ENCODE results near the gene AFAP1.

The AFAP1 gene

DNA sequence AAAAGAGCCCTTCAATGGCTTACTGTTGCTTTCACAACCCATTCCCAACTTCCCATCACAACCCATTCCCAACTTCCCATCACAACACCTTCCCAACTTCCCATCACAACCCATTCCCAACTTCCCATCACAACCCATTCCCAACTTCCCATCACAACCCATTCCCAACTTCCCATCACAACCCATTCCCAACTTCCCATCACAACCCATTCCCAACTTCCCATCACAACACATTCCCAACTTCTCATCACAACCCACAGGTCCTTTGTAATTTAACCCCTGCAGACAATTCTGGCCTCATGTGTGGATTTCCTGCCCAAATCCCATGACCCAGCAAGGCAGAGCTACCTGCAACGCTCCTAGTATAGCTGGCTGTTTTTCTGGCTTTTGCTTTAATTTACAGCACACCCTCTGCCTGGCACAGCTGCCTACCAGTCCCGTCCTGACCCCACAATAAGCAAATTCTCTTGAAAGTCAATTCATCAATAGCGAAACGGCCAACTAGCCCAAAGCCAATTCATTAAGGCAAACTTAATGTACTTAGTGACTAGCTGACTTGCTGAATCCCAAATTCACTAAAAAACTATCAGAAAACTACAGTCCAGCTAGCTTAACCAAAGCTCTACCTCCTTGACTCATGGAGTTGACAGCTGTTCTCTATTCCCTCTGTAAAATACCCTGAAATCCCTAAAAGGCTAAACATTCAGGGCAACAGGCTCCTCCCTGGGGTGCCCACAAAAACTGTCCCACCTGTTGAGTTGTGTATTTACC is 75.6 kb downstream of the AFAP1 start:
- FAIRE-seq = peak; percentile 83

DNA sequence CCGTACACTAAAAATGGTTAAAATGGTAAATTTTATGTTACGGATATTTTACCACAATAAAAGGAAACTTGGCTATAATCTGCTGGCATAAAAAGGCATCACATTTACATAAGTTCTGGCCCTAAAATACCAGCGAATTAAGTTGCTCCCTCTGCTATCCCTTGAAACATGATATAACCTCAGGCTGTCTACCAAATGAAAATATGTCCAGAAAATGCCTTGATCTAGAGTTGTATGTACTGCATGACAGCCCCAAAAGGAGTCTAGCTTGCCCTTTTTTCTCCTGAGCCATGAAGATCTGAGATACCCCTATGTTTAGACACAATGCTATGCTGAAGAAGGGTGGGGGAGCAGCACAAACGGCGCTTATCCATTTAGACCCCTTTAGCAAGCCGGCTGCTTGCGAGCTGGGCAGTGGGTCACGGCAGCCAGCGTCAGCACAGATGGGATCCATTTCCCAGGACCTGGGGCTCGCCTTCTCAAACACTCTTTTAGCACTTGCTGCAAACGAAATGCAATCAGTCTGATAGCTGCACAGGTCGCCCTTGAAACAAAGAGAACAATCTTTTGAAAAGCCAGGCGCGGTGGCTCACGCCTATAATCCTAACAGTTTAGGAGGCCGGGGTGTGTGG is 77.0 kb downstream of the AFAP1 start:
- no peak for FAIRE-seq

DNA sequence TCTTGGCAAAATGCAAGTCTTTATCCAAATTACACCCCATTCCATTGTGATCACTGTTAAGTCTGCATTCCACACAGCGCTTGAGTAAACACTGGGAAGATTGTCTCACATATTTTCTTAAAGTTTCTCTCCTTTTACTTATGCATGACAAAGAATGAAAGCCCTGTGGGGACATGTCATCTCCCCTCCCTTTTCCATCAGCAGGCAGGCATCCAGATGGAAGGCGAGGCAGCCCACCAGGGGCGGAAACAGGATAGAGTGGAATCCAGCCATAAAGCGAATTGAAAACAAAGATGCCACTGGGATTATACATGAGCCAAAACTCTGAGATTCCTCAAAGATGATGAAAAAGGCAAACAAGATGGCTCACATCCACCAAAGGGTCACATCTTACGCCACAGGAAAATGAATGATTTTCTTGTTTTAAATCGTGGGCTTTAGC is 78.2 kb downstream of the AFAP1 start:
- FAIRE-seq = no peak

DNA sequence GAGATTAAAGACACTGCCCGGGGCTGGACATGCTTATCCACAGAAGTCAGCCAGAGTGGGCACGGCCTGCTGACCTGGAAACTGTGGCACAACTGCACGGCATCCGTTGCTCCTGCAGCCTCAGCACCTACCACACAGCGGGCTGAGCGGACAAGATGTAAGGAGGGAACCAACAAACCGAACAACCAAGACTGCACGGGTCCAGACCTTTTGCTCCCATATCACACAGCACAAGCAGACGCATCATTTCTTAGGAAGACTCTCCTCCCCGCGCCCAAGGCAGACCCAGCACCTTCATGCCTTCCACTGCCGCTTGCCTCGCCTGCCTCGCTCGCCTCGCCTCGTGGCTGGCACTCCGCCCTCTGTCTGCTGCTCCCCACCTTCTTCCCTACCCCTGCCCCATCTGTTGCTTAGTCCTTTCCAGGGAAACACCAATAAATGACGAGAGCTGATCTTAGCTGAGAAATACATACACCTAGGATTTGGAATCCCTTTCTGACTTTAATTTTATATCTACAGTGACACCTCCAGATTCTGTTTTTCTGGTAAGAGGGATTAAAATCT is 79.0 kb downstream of the AFAP1 start:
- FAIRE-seq = no peak

DNA sequence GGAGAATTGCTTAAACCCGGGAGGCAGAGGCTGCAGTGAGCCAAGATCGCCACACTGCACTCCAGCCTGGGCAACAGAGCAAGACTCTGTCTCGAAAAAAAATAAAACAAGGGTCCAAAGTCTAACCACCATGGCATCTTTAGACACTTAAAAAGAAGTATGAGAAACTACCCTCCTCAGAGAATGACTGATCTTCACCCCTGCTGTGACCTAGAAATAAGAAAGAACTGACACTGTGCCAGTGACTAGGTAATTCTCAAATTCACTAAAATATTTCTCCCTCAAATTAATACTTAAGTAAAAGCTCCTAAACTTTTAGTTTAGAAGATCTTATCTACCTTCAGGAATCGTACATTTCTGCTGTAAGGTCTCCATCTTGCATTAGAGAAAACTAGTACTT is 80.3 kb downstream of the AFAP1 start:
- FAIRE-seq = no peak

DNA sequence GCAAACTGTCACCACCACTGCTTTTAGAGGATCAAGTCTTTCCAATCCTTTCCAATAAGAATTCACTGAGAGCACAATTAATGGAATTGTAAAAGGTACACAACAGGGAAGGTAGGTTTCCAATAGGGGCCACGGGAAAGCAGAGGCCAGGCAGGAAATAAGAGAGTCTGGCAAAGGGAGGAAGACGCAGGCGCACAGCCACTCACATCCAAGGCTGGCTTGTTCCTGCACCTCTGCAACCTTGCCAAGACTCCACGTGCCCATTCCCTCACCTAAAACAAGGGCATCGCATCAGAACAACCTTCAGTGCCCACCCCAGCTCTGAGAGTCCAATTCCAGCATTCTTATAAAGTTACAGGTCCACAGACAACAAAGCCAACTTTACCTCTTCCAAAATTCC is 81.2 kb downstream of the AFAP1 start:
- FAIRE-seq = no peak

DNA sequence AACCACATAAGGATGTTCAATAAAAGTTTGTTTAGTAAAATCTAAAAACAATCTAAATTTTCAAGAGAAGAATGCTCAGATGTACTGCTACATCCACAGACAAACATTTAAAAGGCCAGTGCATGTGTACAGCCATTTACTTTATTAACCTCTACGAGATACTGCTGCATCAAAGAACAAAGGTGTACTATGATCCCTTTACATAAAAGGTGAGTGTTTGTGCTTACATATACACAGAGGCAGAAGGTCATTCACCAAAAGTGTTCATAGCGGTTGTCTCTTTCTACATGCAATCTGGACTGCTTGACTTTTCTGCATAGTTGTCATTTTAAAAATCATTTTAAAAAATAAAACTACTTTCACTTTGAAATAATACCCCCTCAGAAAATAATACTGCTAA is 81.7 kb downstream of the AFAP1 start:
- FAIRE-seq = no peak

DNA sequence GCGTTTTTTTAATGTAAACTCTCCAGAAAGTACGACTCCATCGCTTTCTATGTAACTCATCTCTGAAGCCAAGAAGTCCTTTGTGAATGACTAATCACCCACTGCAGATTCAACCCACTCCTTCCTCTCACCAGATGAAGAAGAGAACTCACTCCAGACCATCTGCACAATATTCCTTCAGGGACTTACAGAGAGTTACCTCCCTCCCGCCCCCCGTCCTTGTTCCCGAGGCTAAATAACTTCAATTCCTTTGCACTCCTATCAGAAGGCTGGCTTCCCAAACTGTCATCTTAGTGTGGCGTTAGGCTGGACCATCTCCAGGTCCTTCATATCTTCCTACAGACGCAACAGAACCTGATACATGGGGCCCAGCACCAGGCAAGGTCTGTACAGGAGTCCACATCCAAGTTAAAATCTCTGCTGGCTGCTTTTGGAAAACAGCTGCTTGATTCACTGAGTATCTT is 82.4 kb downstream of the AFAP1 start:
- FAIRE-seq = no peak

DNA sequence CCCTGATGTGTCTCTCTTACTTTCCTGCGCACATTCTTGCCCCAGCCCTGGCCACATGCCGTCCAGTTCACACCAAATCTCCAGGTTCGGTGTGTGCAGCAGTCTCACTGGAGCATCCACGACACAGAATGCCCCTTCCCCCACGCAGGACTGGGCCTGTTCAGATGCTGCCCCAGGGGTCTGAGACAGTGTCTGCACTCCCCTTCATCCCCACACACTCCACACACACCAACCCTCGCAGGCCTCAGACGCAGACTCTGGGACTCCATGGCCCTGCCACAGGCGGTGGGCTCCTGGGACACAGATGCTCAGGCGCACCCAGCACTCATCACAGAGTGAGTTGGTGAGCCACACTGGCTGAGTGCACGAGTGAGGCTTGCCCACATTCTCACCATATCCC is 83.9 kb downstream of the AFAP1 start:
- FAIRE-seq = no peak

DNA sequence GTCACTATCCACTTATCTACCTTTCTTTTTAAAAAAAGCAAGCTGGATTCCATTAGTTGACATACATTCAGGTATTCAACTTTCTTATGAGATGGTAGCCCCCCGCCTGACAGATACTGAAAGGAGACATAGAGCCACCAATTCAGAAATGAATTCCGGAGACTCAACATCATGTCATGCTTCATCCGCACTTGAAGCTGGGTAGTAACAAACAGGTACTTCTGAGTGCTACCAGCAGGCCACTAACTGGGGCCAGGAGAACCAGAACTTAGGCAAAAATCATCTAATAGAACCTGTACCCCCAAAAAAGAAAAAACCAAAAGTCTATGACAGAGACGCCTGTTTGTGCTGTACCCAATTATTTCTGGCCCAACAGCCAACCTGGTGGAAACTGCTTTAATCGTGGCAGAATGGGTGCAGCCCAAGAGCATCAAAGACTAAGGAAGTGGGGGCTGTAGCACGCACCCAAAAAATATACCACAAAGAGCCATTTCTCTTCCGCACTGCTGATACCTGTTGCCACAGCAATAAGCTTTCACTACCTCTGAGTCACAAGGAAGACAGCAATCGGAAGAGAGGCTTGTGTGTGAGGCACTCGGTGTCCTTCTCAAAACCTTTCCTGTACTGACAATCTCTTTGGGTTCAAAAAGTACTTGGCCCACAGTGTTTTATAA is 84.8 kb downstream of the AFAP1 start:
- FAIRE-seq = no peak

DNA sequence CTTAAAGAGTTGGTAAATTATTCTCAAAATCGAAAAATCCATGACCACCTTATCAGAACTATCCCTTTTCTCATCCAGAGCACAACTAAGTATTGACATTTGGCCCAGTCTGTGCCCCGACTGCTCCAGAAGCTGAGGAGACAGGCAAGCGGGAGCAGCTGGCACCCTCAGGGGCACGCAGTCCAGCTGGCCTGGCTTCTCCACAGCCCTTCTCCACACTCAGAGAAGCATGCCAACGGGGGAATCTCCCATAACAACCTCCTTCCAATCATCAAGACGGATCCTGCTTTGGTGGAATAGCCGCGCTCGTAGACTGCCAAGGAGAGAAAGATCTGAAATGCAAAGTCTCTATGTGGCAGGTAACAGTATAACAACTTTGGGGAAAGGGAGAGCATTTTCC is 85.4 kb downstream of the AFAP1 start:
- FAIRE-seq = no peak

DNA sequence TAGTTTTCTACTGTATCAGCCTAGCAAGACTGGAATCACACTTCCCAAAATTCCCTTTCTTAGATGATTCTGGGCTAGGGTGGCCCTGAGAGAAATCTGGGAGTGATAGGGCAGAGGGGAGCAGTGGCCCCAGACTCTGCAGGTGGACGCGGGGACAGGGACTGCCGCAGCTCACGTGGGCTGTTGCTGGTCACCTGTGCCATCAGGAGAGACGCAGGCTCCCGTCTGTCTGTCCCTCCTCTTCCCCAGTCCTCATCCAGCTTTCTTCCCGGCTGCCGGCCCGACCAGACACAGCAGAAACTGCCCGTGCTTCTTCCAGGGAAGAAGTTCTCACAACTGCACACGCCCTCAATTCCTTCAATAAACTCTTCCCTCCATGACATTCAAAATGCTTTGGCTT is 86.4 kb downstream of the AFAP1 start:
- no peak for FAIRE-seq

DNA sequence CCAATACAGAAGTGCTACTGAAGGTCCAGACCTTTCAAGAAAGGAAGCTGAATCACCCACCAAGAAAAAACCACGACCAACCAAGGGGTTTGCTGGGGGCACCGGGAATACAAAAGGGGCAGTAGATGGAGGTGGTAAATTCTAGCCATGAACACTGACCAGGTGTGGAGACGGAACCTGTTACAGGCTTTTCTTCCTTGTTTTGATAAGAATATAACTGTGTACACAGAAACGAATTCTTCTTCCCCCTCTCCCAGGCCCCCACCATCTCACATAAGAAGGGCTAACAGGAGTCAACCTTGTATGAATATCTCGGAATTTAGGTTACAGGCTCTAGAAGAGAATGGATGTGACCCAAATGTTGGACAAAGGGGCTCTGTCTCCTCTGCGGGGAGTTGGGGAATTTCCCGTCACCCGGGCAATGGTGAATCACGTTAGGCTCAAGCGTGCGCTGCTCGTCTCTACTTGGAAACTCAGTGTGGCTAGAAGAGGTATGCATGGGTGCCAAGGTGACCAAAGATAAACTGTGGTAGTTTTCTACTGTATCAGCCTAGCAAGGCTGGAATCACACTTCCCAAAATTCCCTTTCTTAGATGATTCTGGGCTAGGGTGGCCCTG is 87.0 kb downstream of the AFAP1 start:
- no peak for FAIRE-seq

DNA sequence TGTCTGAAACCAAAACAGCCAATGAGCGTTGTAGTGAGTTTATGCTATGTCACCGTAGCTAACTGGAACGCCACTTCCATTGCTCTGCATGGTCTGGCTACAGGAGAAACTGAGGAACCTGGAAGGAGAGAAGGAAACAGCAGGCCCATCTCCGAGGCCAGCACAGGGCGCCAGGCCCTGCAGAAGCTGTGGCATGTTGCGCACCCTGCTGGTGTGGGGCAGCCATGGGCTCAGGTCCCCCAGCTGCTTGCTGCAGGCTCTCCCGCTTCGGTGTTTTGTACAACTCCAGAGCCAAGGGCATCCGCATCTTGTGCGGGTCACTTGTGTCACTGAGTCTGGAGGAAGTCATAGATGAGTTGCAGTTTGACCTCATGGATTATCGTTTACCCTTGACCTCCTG is 89.2 kb downstream of the AFAP1 start:
- no peak for FAIRE-seq

DNA sequence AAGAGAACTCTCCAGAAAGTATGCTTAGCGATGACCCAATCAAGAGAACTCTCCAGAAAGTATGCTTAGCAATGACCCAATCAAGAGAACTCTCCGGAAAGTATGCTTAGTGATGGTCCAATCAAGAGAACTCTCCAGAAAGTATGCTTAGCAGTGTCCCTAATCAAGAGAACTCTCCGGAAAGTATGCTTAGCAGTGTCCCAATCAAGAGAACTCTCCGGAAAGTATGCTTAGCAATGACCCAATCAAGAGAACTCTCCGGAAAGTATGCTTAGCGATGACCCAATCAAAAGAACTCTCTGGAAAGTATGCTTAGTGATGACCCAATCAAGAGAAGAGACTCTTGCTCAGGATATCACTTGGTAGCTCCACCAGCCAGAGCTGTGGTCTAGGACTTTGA is 92.5 kb downstream of the AFAP1 start:
- no peak for FAIRE-seq

DNA sequence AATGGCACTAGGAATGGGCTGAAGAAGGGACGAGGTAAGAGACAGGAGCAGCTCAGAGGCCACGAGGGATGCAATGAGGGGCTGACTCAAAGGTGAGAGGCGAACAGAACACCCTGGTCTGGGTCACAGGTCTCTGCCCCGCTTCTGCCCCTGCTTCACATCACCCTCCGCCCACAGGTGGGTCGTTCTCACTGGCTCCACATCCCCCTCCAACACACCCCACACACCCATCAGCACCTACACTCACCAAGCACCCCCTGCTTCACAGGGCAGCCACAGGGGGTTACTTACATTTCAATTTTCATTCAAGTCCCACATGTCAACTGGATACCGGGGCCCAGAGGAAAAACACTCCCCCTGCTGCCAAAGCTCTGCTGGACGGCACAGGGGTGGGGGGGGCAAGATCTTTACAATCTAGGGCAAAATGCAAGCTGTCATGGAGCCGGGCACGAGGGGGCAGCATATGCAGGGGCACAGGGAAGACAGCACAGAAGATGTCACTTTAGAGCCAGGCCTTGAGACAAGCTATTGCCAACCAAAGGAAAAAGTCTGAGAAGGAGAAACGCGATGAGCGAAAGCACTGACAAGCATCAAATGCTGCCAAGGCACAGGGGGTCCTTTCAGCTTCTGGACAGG is 94.0 kb downstream of the AFAP1 start:
- no peak for FAIRE-seq

DNA sequence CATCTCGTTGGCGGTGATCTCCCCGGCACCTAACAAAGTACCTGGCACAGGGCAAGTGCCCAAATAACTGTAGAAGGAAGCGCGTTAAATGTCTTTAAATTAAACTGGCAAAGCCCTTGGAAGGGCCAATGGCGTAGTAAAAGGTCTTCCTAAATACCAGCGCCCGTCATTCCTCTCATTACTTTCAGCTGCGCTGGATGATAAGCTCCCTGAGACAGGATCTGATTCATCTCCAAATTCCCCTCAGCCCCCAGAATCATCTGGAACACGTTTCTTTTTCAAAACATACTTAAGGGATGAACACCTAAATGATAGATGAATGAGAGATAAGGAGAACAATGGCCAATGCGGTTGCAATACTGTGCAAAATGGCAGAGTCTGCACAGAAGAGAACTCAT is 95.1 kb downstream of the AFAP1 start:
- FAIRE-seq = no peak

DNA sequence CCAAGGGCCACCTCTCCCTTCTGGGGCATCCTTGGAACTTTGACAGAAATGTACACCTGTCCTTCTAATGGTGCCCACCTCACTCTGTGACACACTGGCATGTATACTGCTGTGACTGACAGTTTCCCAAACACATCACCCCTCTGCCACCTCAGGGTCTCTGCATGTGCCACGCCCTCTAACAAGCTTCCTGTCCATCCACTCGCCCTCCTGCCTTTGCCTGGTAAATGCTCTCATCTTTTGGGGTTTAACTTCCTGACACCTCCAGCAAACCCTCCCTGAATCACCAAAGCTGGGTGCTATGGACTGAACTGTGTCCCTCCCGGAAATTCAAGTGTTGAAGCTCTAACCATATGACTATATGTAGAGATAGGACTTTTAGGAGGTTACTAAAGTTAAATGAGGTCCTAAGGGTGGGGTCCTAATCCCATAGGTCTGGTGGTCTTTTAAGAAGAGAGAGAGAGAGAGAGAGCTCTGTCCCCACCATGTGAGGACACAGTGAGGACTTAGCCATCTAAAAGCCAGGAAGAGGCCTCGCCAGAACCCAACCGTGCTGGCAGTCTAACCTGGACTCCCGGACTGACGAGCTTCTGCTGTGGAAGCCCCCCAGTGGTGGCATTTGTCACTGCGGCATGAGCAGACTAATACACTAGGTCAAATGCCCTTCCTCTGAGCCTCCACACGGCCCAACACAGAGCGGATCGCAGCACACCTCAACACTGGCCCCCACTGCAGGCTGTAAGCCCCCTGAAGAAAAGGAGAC is 95.6 kb downstream of the AFAP1 start:
- FAIRE-seq = no peak

DNA sequence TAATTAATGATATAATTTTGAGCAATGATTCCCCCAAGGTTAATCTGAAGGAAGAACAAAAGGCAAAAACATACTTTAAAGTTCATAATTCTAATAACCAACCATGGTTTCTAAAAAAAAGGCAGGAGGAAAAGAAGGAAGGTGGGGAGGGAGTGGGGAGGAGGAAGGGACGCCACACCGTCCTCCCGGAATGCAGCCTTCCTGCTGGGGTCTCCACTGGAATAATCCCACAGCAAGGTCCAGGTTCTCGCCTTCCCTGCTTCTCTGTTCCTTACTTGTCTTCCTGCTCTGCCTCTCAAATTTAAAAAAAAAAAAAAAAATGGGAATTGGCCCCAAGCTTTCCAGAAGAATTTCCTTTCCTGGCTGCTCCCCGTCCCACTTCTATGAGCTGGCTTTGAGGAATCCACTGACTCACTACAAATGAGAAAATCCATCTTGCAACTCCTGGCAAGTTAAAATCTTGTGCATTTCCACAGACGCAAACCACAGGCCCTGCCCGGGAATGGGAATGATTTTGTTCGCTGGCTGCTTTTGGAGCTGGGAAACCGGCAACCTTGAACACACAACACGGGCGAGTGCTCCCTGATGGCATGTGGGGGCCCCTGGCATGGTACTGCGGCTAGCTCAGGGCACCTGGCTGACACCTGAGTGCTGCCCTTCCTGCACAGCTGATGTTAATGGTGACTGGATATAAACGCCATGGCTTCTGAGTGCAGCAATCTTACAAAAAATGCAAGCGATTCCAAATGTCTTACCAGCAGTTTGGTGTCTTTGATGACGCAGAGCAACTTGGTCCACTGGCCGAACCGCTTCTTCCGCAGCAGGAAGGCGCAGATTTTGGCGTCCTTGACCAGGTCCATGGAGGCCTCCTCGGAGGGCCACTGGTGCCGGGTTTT is 97.0 kb downstream of the AFAP1 start:
- no peak for FAIRE-seq

DNA sequence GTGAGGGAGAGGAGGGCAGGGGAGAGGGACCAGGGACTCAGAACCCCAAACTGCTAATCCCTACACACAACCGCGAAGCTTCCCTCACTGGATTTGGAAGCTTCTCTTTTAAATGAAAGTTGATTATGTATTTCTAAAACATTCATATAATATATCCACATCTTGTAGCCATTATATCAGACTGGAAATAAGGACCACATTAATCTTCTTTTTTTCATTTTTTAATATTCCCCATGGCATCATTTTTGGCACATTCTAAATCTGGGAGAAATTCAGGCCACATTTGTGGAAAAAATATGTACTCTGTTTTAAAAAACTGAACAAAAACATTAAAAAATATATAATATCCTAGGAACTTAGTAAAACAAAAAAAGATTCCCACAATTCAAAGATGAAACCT is 97.8 kb downstream of the AFAP1 start:
- peak; percentile 33 for FAIRE-seq

DNA sequence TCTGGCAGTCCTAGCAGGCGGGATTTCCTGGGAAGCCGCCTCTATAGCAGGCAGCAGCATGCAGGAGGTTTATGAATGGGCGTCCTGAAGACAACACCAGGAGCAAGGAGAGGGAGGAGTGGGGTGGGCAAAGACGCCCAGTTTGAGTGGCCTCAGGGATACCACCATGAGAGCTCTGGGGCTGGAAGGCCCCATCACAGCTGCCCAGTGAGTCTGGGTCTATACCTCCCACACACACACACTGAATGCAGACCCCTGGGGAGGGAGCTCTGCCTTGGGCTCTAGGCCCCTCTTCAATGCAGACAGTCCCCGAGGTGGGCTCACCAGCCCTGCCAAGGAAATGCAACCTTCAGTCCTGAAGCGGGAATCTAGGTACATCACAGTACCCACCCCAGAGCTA is 98.6 kb downstream of the AFAP1 start:
- no peak for FAIRE-seq

Data from endometrium (tissue), 2 donors.